Neuronal stem cell (in vitro differentiated cells): ENCODE measurements around the gene DKKL1.

Experiments
- DNase-seq: peaks from one replicate; pipeline ENCODE4 v3.0.0-alpha.2; 2013; ENCODE audit warnings: low spot score
- H2AFZ ChIP-seq: one replicate; pipeline ENCODE4 v1.6.1; 2013; ENCODE audit warnings: mild to moderate bottlenecking, low read length, inconsistent platforms
- H2AK5ac ChIP-seq: 2 replicates; pipeline ENCODE4 v1.6.1; 2013; ENCODE audit warnings: low read depth, mild to moderate bottlenecking, inconsistent platforms, low read length, moderate library complexity, mixed read lengths
- H2BK120ac ChIP-seq: 2 replicates; pipeline ENCODE4 v1.6.1; 2013; ENCODE audit warnings: low read depth, mild to moderate bottlenecking, inconsistent platforms, low read length, moderate library complexity, mixed read lengths
- H2BK12ac ChIP-seq: one replicate; pipeline ENCODE4 v1.6.1; 2013; ENCODE audit warnings: low read length, inconsistent platforms
- H2BK15ac ChIP-seq: 2 replicates; pipeline ENCODE4 v1.6.1; 2013; ENCODE audit warnings: mild to moderate bottlenecking, low read length, inconsistent platforms, mixed read lengths
- H2BK5ac ChIP-seq: one replicate; pipeline ENCODE4 v1.6.1; 2013; ENCODE audit warnings: inconsistent platforms, mild to moderate bottlenecking, low read length, moderate library complexity
- H3K14ac ChIP-seq: one replicate; pipeline ENCODE4 v1.6.1; 2013; ENCODE audit warnings: low read length, inconsistent platforms
- H3K18ac ChIP-seq: 2 replicates; pipeline ENCODE4 v1.6.1; 2013; ENCODE audit warnings: low read length, inconsistent platforms
- H3K23ac ChIP-seq: 2 replicates; pipeline ENCODE4 v1.6.1; 2013; ENCODE audit warnings: low read depth, mild to moderate bottlenecking, mixed read lengths, low read length, inconsistent platforms; ENCODE audit not compliant: poor library complexity
- H3K27ac ChIP-seq: replicated peaks from 3 replicates; pipeline ENCODE4 v1.5.1; 2013; ENCODE audit warnings: low read length, inconsistent platforms
- H3K27me3 ChIP-seq, 3 experiments: 2 replicates each; pipeline ENCODE4 v1.6.1; 2013; ENCODE audit warnings: low read length in 3 of 3, mild to moderate bottlenecking in 2 of 3, inconsistent platforms in 1 of 3, low read depth in 1 of 3, mixed read lengths in 1 of 3, moderate library complexity in 1 of 3; ENCODE audit not compliant: control insufficient read depth in 3 of 3, insufficient read depth in 3 of 3
- H3K36me3 ChIP-seq, 2 donors: replicated peaks in 1 of 2; 2 replicates each; pipeline ENCODE4 v1.6.1; 2013; ENCODE audit warnings: low read length in 2 of 2; ENCODE audit not compliant: control insufficient read depth in 2 of 2, insufficient read depth in 2 of 2
- H3K4ac ChIP-seq: 2 replicates; pipeline ENCODE4 v1.6.1; 2013; ENCODE audit warnings: inconsistent platforms, mild to moderate bottlenecking, low read length, moderate library complexity
- H3K4me1 ChIP-seq, 2 donors: 1 replicate in 1 of 2; 2 replicates in 1 of 2; pipeline ENCODE4 v1.6.1; 2013; ENCODE audit warnings: low read length in 2 of 2, low read depth in 1 of 2; ENCODE audit not compliant: control insufficient read depth in 2 of 2, insufficient read depth in 1 of 2
- H3K4me2 ChIP-seq: one replicate; pipeline ENCODE4 v1.6.1; 2013; ENCODE audit warnings: mild to moderate bottlenecking, low read length, inconsistent platforms; ENCODE audit not compliant: insufficient read depth, poor library complexity, severe bottlenecking
- H3K4me3 ChIP-seq, 2 donors: 2 replicates each; pipeline ENCODE4 v1.5.1; 2013; ENCODE audit warnings: low read length in 2 of 2, mild to moderate bottlenecking in 2 of 2, inconsistent platforms in 1 of 2, moderate library complexity in 1 of 2
- H3K79me1 ChIP-seq: one replicate; pipeline ENCODE4 v1.6.1; 2013; ENCODE audit warnings: low read depth, mild to moderate bottlenecking, inconsistent platforms, low read length, moderate library complexity
- H3K9ac ChIP-seq: one replicate; pipeline ENCODE4 v1.6.1; 2013; ENCODE audit warnings: mild to moderate bottlenecking, low read depth, low read length, inconsistent platforms; ENCODE audit not compliant: poor library complexity
- H3K9me3 ChIP-seq, 2 donors: replicated peaks in 1 of 2; 2 replicates each; pipeline versions ENCODE3 to v1.6.1; 2013; ENCODE audit warnings: low read length in 2 of 2, mild to moderate bottlenecking in 2 of 2, inconsistent platforms in 1 of 2, low read depth in 1 of 2, mixed read lengths in 1 of 2, moderate library complexity in 1 of 2; ENCODE audit not compliant: control insufficient read depth in 2 of 2, insufficient read depth in 1 of 2
- H4K8ac ChIP-seq: one replicate; pipeline ENCODE4 v1.6.1; 2013; ENCODE audit warnings: low read depth, mild to moderate bottlenecking, inconsistent platforms, low read length, moderate library complexity
- H4K91ac ChIP-seq: one replicate; pipeline ENCODE4 v1.6.1; 2013; ENCODE audit warnings: low read length, low read depth, mild to moderate bottlenecking, inconsistent platforms; ENCODE audit not compliant: poor library complexity
- WGBS, 2 donors: extraction: QIAGEN DNeasy Blood & Tissue Kit; methylation state at CpG; one replicate each; pipeline ENCODE4 v1.1.7; 2013; ENCODE audit warnings: missing lambda C conversion rate in 2 of 2, mixed read lengths in 1 of 2; ENCODE audit not compliant: insufficient read length in 2 of 2, insufficient replicate concordance in 1 of 2; ENCODE audit errors: extremely low coverage in 2 of 2; 5-methylcytosine and 5-hydroxymethylcytosine counted together

The DKKL1 gene

DNA sequence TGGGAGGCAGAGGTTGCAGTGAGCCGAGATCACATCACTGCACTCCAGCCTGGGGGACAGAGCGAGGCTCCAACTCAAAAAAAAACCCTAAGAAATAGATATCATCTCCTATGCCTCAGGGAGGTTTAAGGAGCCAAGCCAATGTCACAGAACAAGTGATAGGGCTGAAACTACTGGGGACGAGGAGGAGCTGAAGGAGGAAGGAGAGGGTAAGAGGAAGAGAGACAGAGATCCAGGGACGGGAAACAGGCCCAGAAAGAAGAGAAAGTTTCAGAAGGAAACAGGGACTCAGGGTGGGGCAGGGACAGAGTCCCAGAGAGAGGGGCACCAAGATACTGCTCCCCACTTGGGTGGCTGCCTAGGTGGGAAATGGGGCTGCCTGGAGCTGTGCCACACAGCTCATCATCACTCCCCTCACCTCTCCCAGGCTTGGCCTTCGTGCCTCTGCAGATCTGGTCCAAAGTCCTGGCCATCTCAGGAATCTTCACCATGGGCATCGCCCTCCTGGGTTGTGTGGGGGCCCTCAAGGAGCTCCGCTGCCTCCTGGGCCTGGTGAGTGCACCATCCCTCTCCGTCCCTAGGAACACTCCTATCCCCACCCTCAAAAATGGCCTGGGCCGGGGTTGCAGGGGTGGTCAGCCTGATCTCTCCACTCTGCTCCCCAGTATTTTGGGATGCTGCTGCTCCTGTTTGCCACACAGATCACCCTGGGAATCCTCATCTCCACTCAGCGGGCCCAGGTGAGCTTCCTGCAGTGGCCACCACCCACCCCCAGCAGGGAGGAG is 27.0 kb upstream of the DKKL1 start:
- Histone ChIP-seq H3K4me2 (no peak overlapping the region), H3K23ac (peak overlapping the region; percentile 43), H2BK12ac (no peak overlapping the region), H3K4me1 (peaks cover 0 to 14% of the 10 kb centered on the region in 2 donors), H3K36me3 (peaks cover 23 to 87% of the 10 kb centered on the region in 2 donors), H3K14ac (no peak overlapping the region), H3K18ac (no peak overlapping the region), H2AFZ (no peak overlapping the region), H2AK5ac (no peak overlapping the region), H4K91ac (no peak overlapping the region), H3K4ac (no peak overlapping the region), H2BK15ac (no peak overlapping the region), H3K9ac (no peak overlapping the region), H4K8ac (no peak overlapping the region), H2BK5ac (peak overlapping the region; percentile 53), H2BK120ac (no peak overlapping the region), H3K27me3 (peaks cover 0 to 3% (median 0%) of the 10 kb centered on the region in 3 experiments), H3K9me3 (no peaks in the 10 kb centered on the region), H3K79me1 (peaks cover 6% of the 10 kb centered on the region), H3K4me3 (no peak overlapping the region), H3K27ac (no peak overlapping the region)
- no peak for DNase-seq
- WGBS, 2 donors, result no CpG with 5 or more reads among the region's 10 CpGs

DNA sequence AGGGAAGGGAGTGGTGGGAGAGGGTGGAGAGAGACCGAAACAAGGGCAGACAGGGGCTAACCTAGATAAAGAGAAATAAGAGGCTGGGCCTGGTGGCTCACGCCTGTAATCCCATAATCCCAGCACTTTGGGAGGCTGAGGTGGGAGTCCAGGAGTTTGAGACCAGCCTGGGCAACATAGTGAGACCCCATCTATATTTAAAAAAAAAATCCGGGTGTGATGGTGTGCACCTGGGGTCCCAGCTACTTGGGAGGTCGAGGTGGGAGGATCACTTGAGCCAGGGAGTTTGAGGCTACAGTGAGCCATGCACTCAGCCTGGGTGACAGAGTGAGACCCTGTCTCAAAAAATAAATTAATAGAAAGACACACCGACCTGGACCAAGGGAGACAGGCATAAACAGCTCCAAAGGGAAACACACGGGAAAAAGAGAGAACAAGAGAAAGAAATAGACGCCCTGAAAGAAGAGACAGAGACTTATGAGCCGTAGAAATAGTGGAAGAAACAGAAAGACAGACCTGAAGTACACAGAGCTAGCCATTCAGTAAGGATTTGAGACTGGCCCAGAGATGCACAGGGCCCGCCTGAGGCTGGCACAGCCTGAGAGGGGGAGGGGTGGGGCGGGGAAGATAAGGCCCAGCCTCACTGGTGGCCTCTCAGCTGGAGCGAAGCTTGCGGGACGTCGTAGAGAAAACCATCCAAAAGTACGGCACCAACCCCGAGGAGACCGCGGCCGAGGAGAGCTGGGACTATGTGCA is 26.2 kb upstream of the DKKL1 start:
- Histone ChIP-seq H2BK120ac (no peak overlapping the region), H3K14ac (peak overlapping the region; percentile 38)
- no peak for DNase-seq

DNA sequence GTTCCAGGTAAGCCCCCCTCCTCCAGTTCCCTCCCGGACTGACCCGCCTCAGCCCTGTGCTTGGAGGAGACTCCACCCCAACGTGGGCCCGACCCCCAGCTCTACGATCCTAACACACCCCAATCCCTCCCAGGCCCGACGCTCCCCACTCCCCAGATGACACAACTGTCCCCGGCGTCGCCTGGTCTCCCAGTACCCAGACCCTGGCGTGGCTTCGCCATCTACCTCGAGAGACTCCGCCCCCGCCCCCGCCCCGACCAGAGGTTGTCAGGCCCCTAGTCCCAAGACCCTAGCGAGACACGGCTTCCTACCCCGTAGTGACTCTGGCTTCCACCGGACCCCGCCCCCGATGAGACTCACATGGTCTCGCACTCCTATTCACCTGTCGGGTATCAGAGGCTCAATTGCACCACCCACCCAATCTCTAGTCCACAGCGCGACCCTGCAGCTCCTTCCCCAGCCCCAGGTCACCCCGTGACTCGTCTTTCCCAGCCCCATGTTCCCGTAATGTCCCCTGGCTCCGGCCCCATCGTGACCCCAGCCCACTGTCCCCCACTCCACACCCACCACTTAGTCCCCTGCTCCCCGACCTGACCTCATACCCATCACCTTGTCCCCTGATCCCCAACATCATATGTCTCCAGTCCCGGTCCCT is 25.5 kb upstream of the DKKL1 start:
- H3K79me1 ChIP-seq, result peaks cover 7% of the 10 kb centered on the region
- peak overlapping the region; percentile 88 for H2AK5ac ChIP-seq
- H4K91ac ChIP-seq, result no peak overlapping the region
- peak overlapping the region in 1 of 2 donors; percentile 29 for H3K4me3 ChIP-seq
- H2BK15ac ChIP-seq, result no peak overlapping the region
- H3K23ac ChIP-seq, result peak overlapping the region; percentile 99
- H2BK12ac ChIP-seq, result no peak overlapping the region
- peak overlapping the region; percentile 12 for H3K18ac ChIP-seq
- H3K9ac ChIP-seq, result peak overlapping the region; percentile 70
- H3K4me2 ChIP-seq, result peak overlapping the region; percentile 66
- no peak for DNase-seq
- H2BK120ac ChIP-seq, result no peak overlapping the region
- no CpG with 5 or more reads among the region's 34 CpGs for WGBS, 2 donors
- H2BK5ac ChIP-seq, result no peak overlapping the region
- peaks cover 34 to 96% of the 10 kb centered on the region in 2 donors for H3K36me3 ChIP-seq
- H4K8ac ChIP-seq, result peak overlapping the region; percentile 98
- peaks cover 0 to 14% of the 10 kb centered on the region in 2 donors for H3K4me1 ChIP-seq
- no peak overlapping the region for H2AFZ ChIP-seq
- H3K14ac ChIP-seq, result peak overlapping the region; percentile 71
- no peak overlapping the region for H3K27ac ChIP-seq
- H3K4ac ChIP-seq, result no peak overlapping the region
- peaks cover 0 to 3% (median 0%) of the 10 kb centered on the region in 3 experiments for H3K27me3 ChIP-seq
- H3K9me3 ChIP-seq, result no peaks in the 10 kb centered on the region

More for the DNA sequence above, 26.2 kb upstream of the DKKL1 start:
- Histone ChIP-seq H3K4me2 (peak overlapping the region; percentile 66), H3K79me1 (peaks cover 6% of the 10 kb centered on the region), H2AFZ (no peak overlapping the region), H3K4me1 (peaks cover 0 to 14% of the 10 kb centered on the region in 2 donors), H4K91ac (no peak overlapping the region), H3K18ac (peak overlapping the region; percentile 12), H3K27me3 (peaks cover 0 to 3% (median 0%) of the 10 kb centered on the region in 3 experiments), H2AK5ac (peak overlapping the region; percentile 81), H2BK15ac (no peak overlapping the region), H2BK5ac (peak overlapping the region; percentile 53), H3K23ac (peak overlapping the region; percentile 85), H3K27ac (no peak overlapping the region), H3K9ac (no peak overlapping the region), H3K4ac (no peak overlapping the region), H4K8ac (no peak overlapping the region), H3K9me3 (no peaks in the 10 kb centered on the region), H2BK12ac (no peak overlapping the region), H3K4me3 (no peak overlapping the region), H3K36me3 (peaks cover 28 to 91% of the 10 kb centered on the region in 2 donors)
- WGBS, 2 donors, result no CpG with 5 or more reads among the region's 19 CpGs
